GM19452 (cell line): ENCODE results near the gene NFIX.

ENCODE experiments used
- ATAC-seq: cut with Tn5 transposase; IDR thresholded peaks from one replicate; pipeline ENCODE4 v1.9.1; 2021; ENCODE audit not compliant: unreplicated experiment

NFIX gene

GRCh38 chr19:13090511-13091231, 95.4 kb downstream of the NFIX start:
- ATAC-seq = no peak

DNA sequence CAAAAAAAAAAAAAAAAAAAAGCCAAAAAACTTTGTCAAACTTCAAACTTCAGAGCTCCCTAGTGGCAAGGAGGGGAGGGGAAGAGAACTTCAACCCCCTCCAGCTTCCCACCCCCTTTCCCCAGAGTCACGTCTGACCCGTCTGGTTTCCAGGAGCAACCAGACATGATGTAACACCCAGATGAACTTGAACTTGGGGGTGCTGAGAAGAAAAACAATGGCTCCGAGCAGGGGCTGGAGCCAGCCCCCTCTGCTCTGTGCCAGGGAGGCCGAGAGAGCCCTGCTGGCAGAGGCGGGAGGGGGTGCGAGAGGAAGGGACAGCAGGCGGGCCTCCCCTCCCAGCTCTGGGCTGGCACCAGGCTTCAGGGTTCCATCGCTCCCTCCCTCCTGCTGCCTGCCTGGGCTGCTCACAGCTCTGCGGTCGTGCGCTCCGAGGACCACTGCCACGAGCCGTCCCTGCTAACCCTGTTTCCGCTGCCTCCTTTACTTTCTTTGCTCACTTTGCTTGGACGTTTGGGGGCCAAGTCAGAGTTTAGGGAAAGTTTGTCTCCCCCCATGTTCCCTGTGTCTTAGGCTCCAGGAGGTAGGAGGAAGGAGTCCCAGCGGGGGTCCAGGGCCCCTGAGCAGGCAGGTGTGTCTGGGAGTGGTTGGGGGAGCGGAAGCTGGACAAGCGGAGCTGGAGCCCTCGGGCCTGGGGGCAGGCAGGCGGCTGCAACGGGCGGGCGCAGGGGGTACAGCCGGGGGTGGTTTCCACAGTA, 96.3 kb downstream of the NFIX start:
- ATAC-seq = no peak

- no peak for ATAC-seq
Observed at GRCh38 chr19:13092158-13092543, 96.9 kb downstream of the NFIX start.

GRCh38 chr19:13092606-13093235, 97.4 kb downstream of the NFIX start:
- ATAC-seq = no peak

DNA sequence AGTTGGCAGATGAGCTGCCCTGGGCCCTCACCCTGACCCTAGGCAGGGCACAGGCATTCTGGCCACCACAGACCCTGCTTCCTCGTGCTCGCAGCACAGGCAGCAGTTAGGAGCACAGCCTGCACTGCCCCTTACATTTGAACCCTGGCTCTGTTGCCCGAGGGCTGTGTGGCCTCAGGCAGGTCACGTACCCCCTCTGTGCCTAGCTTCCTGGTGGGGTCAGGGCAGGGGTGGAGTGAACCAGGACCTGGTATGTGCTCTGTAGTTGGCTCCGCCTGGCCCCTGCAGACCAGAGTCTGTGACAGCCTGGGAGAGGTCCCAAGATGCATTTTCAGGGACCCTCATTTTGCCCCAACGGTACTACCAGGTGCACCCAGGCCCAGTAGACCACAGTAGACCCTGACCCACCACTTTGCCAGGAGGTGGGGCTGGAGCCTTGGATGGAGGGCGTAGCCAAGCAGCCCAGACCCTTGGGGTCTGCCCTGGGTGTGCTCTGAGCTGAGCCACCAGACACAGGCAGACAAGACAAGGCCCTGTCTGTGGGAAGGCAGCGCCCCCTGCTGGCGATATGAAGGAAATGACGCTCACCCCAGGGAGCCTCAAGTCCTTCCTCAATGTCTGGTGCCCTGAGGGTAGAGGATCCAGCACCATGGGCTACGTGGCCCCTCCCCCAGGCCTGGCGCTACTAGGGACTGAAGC, 98.3 kb downstream of the NFIX start:
- ATAC-seq = no peak

- no peak for ATAC-seq
Observed at GRCh38 chr19:13094106-13094504, 98.8 kb downstream of the NFIX start.

DNA sequence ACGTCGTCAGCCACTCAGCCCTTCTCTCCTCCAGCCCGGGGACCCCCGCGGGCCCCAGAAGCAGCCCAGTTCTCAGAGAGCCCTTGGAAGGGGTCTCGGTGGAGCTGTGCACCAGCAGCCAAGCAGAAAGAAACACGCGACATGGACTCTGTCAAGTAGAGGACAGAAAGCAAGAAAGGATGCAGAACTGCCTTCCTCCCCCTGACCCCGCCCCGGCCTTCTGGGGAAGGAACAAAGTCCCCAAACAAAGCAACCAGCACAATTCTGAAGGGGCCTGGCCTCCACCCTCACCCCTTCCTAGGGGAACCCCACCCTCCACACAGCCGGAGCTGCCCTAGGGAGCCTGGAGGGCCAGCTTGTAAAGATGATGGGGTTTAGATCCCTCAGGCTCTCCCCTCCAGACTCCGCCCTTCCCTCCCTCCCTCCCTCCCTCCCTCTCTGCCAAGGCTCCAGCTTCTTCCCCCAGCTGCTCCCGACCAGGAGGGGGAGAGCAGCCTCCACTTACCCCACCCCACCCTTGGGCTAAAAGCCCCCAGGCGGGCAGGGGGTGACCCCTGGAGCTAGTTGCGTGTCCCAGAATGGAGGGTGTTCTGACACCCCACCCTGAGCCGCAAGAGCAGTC, 99.6 kb downstream of the NFIX start:
- no peak for ATAC-seq

- no peak for ATAC-seq
Observed at GRCh38 chr19:13095393-13095784, 100.1 kb downstream of the NFIX start.

GRCh38 chr19:13095934-13096927, 101.0 kb downstream of the NFIX start:
- no peak for ATAC-seq

DNA sequence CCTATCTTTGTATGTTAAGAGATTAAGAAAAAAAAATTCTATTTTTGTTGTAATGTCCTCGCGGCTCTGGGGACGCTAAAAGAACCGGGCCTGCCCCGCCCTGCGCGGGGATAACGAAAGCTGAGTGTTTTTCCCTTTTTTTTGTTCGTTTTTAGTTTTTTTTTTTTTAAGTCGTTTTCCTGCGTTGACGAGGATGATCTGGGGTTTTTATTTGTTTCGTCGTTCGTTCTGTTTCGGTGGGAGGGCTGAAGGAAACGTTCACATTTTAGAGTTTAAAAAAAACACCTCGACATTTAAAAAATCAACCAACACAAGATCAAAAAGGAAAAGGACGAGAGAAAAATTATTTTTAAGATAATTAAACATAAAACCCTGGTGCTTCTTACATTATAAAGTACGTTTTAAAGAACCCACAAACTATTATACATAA, 101.8 kb downstream of the NFIX start:
- no peak for ATAC-seq

DNA sequence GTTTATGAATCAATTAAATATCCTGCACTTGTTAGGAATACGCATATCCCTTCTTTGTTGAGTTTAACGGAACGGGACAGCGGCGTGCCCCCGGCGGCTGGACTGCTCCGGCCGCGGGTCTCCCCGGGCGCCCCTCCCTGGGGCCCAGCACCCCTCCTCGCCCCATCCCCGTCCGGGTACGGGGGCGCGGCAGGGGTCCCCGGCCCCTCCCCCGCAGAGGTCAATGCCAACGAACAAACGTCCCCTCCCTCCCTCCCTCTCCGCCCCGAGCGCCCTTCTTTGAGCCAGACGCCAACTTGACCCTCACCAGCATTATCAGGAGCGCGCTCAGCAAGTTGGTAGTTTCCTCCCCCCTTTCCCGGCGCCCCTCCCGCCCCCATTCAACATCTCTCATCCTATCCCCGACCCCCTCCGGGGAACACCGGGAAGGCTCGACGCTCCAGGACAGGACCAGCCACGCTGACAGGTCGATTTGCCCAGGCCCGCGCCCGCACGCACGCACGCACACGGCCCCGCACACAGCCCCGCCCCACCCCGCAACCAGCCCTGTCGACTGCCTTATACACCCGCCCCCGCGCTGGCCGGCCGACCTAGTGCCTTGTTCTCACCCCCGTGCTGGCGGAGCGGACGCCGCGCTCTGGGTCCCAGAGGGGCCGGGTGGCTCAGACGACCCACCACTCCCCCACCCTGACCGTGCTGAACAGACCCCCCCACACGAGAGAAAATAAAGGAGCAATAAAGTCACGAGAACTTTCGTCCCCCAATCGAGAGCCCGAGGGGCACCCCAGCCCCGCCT, 102.4 kb downstream of the NFIX start:
- ATAC-seq = no peak

DNA sequence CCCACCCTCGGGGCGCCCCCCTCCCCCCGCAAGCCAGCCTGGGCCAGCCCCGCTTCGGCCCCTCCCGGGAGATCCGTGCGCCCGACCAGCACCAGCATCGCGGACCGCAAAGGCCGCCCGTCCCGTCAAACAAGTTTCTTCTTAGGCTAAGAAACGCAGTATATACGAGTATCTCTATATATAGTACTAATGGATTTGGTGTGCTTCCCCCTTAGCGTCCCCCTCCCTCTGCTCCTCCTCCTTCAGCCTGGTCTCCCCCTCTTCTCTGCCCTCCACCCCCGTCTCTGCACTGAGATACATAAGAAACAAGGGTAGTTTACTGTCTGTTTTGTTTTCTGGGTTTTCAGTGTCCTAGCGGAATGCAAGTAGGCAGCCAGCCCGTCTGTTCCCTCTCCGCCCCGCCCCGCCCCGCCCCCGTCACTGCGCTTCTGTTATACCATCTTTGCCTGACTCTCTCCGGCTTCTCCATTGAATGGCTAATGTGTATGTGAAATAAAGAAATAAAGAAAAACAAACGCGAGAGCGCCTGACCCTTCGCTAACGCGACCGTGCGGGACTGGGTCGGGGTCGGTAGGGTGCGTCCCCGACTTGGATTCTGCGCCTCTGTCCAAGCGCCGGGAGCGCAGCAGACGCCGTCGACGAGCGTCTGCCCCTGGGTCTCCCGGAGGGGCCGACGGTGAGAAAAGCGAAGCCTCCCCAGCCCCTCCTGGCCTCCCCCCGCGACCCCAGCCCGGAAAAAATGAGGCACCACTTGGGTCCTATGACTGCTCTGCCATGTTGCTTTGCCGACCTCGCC, 103.2 kb downstream of the NFIX start:
- no peak for ATAC-seq

GRCh38 chr19:13099073-13099999, 104.1 kb downstream of the NFIX start:
- no peak for ATAC-seq

DNA sequence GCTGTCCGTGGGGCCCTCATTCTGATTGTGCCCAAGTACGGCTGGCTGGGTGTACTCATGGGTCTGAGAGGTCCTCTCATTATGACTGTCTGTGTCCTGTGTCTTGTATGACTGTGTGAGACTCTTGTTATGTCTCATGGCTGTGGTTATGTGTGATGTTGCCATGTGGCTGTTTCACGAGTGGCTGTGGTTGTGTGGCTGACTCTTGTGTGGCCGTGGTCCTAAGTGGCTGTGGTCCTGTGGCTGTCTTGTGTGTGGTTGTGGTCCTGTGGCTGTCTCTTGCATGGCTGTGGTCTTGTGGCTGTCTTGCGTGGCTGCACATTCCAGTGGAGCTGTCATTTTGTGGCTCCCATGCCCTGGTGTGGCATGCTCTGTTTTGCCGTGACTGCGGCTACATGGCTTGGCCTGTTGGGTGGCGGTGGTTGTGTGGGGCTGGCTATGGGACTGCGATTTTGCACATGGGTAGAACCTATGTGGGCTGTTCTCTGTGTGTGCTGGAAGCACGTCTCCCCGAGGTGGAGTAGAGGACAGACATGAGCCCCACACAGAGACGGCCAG, 104.8 kb downstream of the NFIX start:
- no peak for ATAC-seq

DNA sequence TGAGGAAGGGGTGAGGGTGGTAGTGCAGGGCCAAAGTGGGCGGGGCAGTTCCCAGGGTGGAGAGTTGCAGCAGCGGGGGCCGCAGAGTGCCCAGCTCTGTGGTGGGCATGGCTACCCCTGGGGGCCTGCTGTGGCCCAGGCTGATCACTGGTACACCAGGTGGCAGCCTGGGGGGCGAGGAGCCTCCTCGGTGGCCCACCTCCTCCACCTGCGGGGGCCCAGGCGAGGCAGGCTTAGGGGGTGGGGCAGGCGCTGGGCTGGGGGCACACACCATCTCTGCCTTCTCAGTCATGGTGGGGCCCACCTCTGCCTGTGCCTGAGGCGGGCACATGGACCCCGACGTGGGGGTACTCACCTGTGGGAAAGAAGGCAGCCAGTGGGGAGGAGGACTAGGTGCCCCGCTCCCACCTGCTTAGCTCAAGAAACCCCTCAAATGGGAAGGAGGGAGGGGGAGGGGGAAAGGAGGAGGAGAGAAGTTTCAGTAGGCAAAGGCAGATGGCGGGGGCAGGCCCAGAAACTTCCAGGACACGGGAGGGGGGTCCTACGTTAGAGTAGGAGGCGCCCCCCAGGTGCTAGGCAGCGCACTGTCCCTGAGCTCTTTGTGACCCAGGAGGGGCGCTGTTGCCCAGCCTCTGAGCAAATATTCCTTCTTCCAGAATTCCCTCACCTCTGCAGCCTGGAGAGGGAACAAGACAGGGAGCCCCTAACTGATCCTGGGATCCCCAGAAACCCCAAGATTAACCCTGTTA, 105.7 kb downstream of the NFIX start:
- no peak for ATAC-seq
